Uterus (tissue), 4 donors: ENCODE results near the gene MSH3. TPM values are rescaled to one million over a fixed set of nuclear protein-coding genes. Genes with fewer than 3 reads are reported as not detected.

Source experiments
- DNase-seq, 2 donors: peaks; one replicate each; pipeline ENCODE4 v3.0.0-alpha.2; 2019 to 2020
- H3K27ac ChIP-seq, 2 donors: fragments of 200-600 bp; sonication (generic); 1 replicate in 1 of 2; 2 replicates in 1 of 2; pipeline ENCODE4 v1.5.1; 2016 to 2018
- H3K27me3 ChIP-seq, 2 donors: fragments of 200-600 bp; sonication (generic); one replicate each; pipeline ENCODE4 v1.5.1; 2018 to 2019; ENCODE audit warnings: control low read depth in 1 of 2
- H3K36me3 ChIP-seq, 2 donors: fragments of 200-600 bp; sonication (generic); one replicate each; pipeline ENCODE4 v1.5.1; 2019; ENCODE audit warnings: control low read depth in 1 of 2
- H3K4me1 ChIP-seq, 2 donors: fragments of 200-600 bp; sonication (generic); one replicate each; pipeline ENCODE4 v1.5.1; 2018 to 2019; ENCODE audit warnings: control low read depth in 1 of 2
- H3K4me3 ChIP-seq, 2 donors: fragments of 200-600 bp; sonication (generic); 1 replicate in 1 of 2; 2 replicates in 1 of 2; pipeline ENCODE4 v1.5.1; 2018 to 2019; ENCODE audit warnings: mild to moderate bottlenecking in 1 of 2
- H3K9me3 ChIP-seq, 2 donors: fragments of 200-600 bp; sonication (generic); one replicate each; pipeline ENCODE4 v1.5.1; 2019; ENCODE audit warnings: control low read depth in 1 of 2
- CTCF ChIP-seq, 4 experiments: fragments of 200-600 bp in 2 of 4; fragments of 450-650 bp in 2 of 4; sonication (generic) in 2 of 4; IDR thresholded peaks; one replicate each; pipeline ENCODE4 v1.5.1; 2016 to 2019; ENCODE audit warnings: antibody characterized with exemption in 4 of 4, mild to moderate bottlenecking in 2 of 4, moderate library complexity in 1 of 4
- POLR2A ChIP-seq, 2 donors: fragments of 450-650 bp; IDR thresholded peaks; one replicate each; pipeline ENCODE4 v1.6.1; 2016; ENCODE audit warnings: antibody characterized with exemption in 2 of 2, mild to moderate bottlenecking in 1 of 2, moderate library complexity in 1 of 2
- intact Hi-C: fragments of 100-400 bp; cut with DNase I; formaldehyde crosslinking; loops from one replicate; pipeline ENCODE4 v1.15.1; 2023; ENCODE audit warnings: low total_unique reads
- total RNA-seq, 4 donors: library from RNA; depleted of rRNA in 3 of 4; stranded (reverse); fragments of >200 nt in 3 of 4; gene quantifications; one replicate each; pipeline versions ENCODE4 v1.1.0 to v1.2.4, GENCODE V29; 2014 to 2023
- donor health status: DM: yes; HTN: yes; CAD: no.

MSH3 gene
- total RNA-seq, 4 donors from 2014 or later, result 6.4 to 34.3 (median 16.3) TPM

DNA sequence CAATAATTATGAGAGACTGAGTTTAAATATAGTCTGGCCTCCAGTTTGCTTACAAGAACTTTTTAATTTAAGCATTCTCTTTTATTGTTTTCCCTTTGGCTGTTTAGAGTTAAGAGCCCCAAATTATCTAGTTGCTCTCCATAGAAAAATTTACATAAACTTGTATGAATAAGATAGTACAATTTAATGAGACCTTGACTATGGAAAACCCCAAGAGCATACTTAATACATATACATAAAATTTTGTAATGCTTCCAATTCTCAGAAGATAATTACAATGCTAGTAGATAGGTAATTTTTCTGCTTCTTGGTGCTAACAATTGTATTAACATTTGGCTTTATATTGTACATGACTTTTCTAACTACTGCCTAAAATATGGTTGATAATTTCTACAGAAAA lies 20.3 kb upstream of the MSH3 start:
- Histone ChIP-seq H3K4me3 (no peak overlapping the region), H3K4me1 (no peaks in the 10 kb centered on the region), H3K9me3 (no peaks in the 10 kb centered on the region), H3K36me3 (no peaks in the 10 kb centered on the region), H3K27ac (no peak overlapping the region), H3K27me3 (no peaks in the 10 kb centered on the region)
- TF ChIP-seq POLR2A (IDR thresholded peaks at IDR 0.05) (no peak), CTCF (IDR thresholded peaks at IDR 0.05) (no peak)
- no peak for DNase-seq
- intact Hi-C loops, result no loop called here

DNA sequence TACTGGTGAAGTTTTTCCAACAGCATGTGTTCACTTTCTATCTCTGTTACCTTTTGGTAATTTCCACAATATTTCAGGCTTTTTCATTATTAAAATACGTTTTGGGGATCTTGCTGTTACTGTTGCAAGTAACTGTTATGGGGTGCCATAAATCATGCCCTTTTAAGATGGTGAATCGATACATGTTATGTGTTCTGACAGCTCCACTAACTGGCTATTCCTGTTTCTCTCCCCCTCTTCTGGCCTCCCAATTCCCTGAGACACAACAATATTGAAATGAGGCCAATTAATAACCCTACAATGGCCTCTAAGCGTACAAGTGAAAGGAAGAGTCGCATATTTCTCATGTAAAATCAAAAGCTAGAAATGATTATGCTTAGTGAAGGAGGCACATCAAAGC lies 13.1 kb upstream of the MSH3 start:
- DNase-seq, result no peak
- H3K27ac ChIP-seq, result no peak overlapping the region
- H3K4me3 ChIP-seq, result no peak overlapping the region
- intact Hi-C loops, result no loop called here
- H3K4me1 ChIP-seq, result no peaks in the 10 kb centered on the region
- no peaks in the 10 kb centered on the region for H3K27me3 ChIP-seq
- TF ChIP-seq POLR2A (IDR thresholded peaks at IDR 0.05) (no peak), CTCF (IDR thresholded peaks at IDR 0.05) (no peak)
- H3K9me3 ChIP-seq, result no peaks in the 10 kb centered on the region
- no peaks in the 10 kb centered on the region for H3K36me3 ChIP-seq

GRCh38 chr5:80644900-80645299 lies 9.6 kb upstream of the MSH3 start:
- no peak overlapping the region for H3K27ac ChIP-seq
- DNase-seq, result no peak
- TF ChIP-seq CTCF (IDR thresholded peaks at IDR 0.05) (no peak), POLR2A (IDR thresholded peaks at IDR 0.05) (no peak)
- H3K4me3 ChIP-seq, result no peak overlapping the region
- H3K27me3 ChIP-seq, result no peaks in the 10 kb centered on the region
- no peaks in the 10 kb centered on the region for H3K36me3 ChIP-seq
- intact Hi-C loops, result no loop called here
- H3K9me3 ChIP-seq, result no peaks in the 10 kb centered on the region
- no peaks in the 10 kb centered on the region for H3K4me1 ChIP-seq

DNA sequence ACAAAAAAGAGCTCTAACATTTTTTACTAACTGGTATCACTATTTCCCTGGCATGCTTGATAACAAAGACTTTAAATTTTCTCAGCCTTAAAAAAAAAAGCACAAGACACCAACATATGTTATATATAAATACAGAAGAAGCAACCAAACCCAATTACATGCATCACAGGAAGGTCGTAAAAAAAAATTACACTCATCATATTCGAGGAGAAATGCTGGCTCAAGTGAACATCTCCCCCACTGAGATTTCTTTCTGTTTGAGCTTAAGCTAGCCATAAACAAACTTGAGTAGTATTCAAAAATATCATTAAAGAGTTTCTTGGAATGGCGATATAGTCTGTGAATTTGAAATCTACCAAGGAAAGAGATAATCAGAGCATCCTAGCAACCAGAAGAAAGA lies 7.5 kb upstream of the MSH3 start:
- no peak overlapping the region for H3K4me3 ChIP-seq
- no peak overlapping the region for H3K27ac ChIP-seq
- H3K36me3 ChIP-seq, result no peaks in the 10 kb centered on the region
- intact Hi-C loops, result no loop called here
- no peaks in the 10 kb centered on the region for H3K4me1 ChIP-seq
- H3K9me3 ChIP-seq, result no peaks in the 10 kb centered on the region
- no peak for DNase-seq
- TF ChIP-seq CTCF (IDR thresholded peaks at IDR 0.05), result no peak
- no peak for TF ChIP-seq POLR2A (IDR thresholded peaks at IDR 0.05)
- H3K27me3 ChIP-seq, result no peaks in the 10 kb centered on the region

GRCh38 chr5:80653502-80653901 lies 950 bp upstream of the MSH3 start:
- no peak for TF ChIP-seq POLR2A (IDR thresholded peaks at IDR 0.05)
- TF ChIP-seq CTCF (IDR thresholded peaks at IDR 0.05), result no peak
- Histone ChIP-seq H3K27me3 (no peaks in the 10 kb centered on the region), H3K36me3 (no peaks in the 10 kb centered on the region), H3K9me3 (no peaks in the 10 kb centered on the region), H3K4me1 (no peaks in the 10 kb centered on the region), H3K27ac (no peak overlapping the region), H3K4me3 (peak overlapping the region in 1 of 2 donors; percentile 99)
- DNase-seq, result no peak
- intact Hi-C loops, result no loop called here
